ENCODE measurements around the gene PCK1.

Gene PCK1

DNA sequence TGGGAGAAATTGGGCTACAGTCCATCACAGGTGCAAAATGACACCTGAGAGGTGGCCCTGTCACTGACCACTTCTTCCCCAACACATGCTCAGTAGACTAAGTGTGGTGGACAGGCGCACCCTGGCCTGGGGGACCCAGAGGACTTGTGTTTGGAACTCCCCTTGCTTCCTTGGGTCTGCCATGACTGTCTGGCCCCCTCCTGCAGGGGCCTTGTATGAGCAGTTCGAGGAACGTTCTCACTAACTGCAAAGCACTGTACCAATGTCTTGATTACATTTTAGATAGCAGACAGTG, 4.0 kb upstream of the PCK1 start:
- Histone ChIP-seq H3K4me3 (ENCODE audit: insufficient read length, low read depth) (no peak overlapping the region), H3K36me3 (ENCODE audit: insufficient read depth, insufficient read length, low read length) (no peaks in the 10 kb centered on the region), H3K4me1 (ENCODE audit: insufficient read depth, insufficient read length) (peaks cover 10% of the 10 kb centered on the region), H3K27me3 (ENCODE audit: insufficient read depth, insufficient read length) (no peaks in the 10 kb centered on the region), H3K9ac (ENCODE audit: insufficient read length, low read depth) (no peak overlapping the region), H3K9me3 (ENCODE audit: insufficient read depth, low read length) (no peaks in the 10 kb centered on the region)
- no peak for DNase-seq (ENCODE audit: low read depth, low spot score)
- no peak for TF ChIP-seq SUZ12 (IDR thresholded peaks at IDR 0.05; ENCODE audit: extremely low read depth, insufficient read depth, insufficient read length)
- TF ChIP-seq ZNF274 (IDR thresholded peaks at IDR 0.05; ENCODE audit: low read depth, low read length), result no peak
- no peak for TF ChIP-seq YY1 (IDR thresholded peaks at IDR 0.05; ENCODE audit: insufficient read depth, insufficient read length)

DNA sequence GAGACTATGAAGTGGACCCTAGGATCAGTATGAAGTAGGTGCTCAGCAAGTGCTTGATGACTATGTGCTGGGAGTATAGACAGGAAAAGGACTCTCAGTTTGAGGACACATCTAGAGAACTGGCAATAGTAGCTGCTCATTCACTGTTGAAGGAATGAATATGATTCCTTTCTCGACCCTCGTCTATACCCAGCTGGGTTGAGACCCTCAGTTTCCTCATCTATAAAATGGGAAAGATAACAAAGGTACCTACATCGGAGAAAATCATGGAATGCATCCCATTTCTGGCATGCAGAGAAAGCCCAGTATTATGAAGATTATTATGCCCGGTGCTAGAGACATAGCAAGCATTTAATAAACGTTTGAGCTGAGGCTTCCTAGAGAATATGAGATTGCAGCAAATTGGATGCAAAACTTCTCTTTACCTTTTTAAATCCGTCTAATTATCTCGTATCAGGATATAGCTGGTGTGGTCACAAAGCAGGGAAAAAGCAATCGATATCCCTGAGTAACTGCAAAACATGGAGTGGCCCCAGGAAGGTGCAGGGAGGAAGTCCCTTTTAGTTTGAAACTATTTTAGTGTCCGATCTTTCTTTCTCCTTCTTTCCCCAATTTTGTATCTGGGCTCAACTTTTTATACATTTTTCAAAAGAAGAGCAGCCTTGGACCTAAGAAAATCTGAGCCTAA, 2.8 kb upstream of the PCK1 start:
- H3K4me3 ChIP-seq (ENCODE audit: insufficient read length, low read depth), result no peak overlapping the region
- H3K27me3 ChIP-seq (ENCODE audit: insufficient read depth, insufficient read length), result no peaks in the 10 kb centered on the region
- H3K36me3 ChIP-seq (ENCODE audit: insufficient read depth, insufficient read length, low read length), result no peaks in the 10 kb centered on the region

DNA sequence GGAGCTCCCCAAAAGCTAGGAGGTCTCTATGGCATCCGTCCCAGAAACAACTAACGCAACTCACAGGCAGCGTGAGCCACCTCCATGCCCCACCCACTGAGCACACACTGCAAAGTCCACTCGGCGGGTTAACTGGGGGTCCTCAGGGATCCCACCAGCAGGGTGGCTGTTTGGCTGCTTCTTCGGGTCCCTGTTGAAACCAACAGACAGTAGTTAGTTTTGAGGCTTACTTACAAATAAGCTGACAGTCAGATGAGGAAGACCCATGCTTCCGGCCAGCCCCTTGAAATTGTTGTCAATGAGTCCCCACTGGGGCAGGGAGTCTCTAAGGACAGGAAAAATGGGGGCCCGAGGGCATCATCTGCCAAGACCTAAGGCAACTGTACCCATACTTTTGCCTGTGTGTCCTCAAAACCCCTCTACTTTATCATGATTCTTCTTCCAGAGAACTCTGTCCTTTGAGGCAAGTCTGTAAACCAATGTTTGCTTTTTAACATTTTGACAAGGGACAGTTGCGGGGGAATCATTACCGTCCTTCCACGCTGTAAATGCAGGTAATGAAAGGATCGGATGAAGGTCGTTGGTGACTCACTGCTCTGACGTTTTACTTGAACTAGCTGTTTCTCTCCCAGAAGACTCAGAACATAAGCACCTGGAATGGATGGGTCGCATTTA, 2.2 kb upstream of the PCK1 start:
- Histone ChIP-seq H3K4me1 (ENCODE audit: insufficient read depth, insufficient read length) (peaks cover 6% of the 10 kb centered on the region), H3K36me3 (ENCODE audit: insufficient read depth, insufficient read length, low read length) (no peaks in the 10 kb centered on the region), H3K27me3 (ENCODE audit: insufficient read depth, insufficient read length) (no peaks in the 10 kb centered on the region), H3K4me3 (ENCODE audit: insufficient read length, low read depth) (no peak overlapping the region), H3K9me3 (ENCODE audit: insufficient read depth, low read length) (0 out of 2 replicates have a peak, but pooled peaks cover 8% of the 10 kb centered on the region), H3K9ac (ENCODE audit: insufficient read length, low read depth) (no peak overlapping the region)
- TF ChIP-seq YY1 (IDR thresholded peaks at IDR 0.05; ENCODE audit: insufficient read depth, insufficient read length), result no peak
- no peak for TF ChIP-seq SUZ12 (IDR thresholded peaks at IDR 0.05; ENCODE audit: extremely low read depth, insufficient read depth, insufficient read length)
- TF ChIP-seq ZNF274 (IDR thresholded peaks at IDR 0.05; ENCODE audit: low read depth, low read length), result no peak
- no peak for DNase-seq (ENCODE audit: low read depth, low spot score)

More for the DNA sequence above, 2.8 kb upstream of the PCK1 start:
- Histone ChIP-seq H3K4me1 (ENCODE audit: insufficient read depth, insufficient read length) (peaks cover 10% of the 10 kb centered on the region), H3K9ac (ENCODE audit: insufficient read length, low read depth) (no peak overlapping the region), H3K9me3 (ENCODE audit: insufficient read depth, low read length) (0 out of 2 replicates have a peak, but pooled peaks cover 2% of the 10 kb centered on the region)
- TF ChIP-seq ZNF274 (IDR thresholded peaks at IDR 0.05; ENCODE audit: low read depth, low read length), result no peak
- no peak for DNase-seq (ENCODE audit: low read depth, low spot score)

DNA sequence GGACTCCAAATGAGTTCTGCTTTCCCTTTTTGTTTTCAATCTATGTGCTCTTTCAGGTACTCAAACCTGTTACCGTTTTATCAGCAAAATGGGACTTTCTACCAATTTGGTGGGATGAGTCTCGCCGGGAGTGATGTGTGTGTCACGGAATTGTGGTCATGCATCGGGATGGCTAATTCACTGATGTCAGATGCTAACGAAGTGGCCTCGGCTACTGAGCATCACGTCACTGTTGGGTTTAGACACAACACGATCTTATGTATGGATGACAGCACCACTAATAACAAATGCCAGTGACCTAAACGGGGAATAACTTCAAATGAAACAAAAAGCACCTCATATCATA, 1.6 kb upstream of the PCK1 start:
- 0 out of 2 replicates have a peak, but pooled peaks cover 8% of the 10 kb centered on the region for H3K9me3 ChIP-seq (ENCODE audit: insufficient read depth, low read length)
- H3K9ac ChIP-seq (ENCODE audit: insufficient read length, low read depth), result no peak overlapping the region
- TF ChIP-seq YY1 (IDR thresholded peaks at IDR 0.05; ENCODE audit: insufficient read depth, insufficient read length), result no peak
- TF ChIP-seq SUZ12 (IDR thresholded peaks at IDR 0.05; ENCODE audit: extremely low read depth, insufficient read depth, insufficient read length), result no peak
- no peak for TF ChIP-seq ZNF274 (IDR thresholded peaks at IDR 0.05; ENCODE audit: low read depth, low read length)
- peaks cover 6% of the 10 kb centered on the region for H3K4me1 ChIP-seq (ENCODE audit: insufficient read depth, insufficient read length)
- H3K36me3 ChIP-seq (ENCODE audit: insufficient read depth, insufficient read length, low read length), result no peaks in the 10 kb centered on the region
- H3K27me3 ChIP-seq (ENCODE audit: insufficient read depth, insufficient read length), result no peaks in the 10 kb centered on the region
- H3K4me3 ChIP-seq (ENCODE audit: insufficient read length, low read depth), result no peak overlapping the region
- no peak for DNase-seq (ENCODE audit: low read depth, low spot score)

DNA sequence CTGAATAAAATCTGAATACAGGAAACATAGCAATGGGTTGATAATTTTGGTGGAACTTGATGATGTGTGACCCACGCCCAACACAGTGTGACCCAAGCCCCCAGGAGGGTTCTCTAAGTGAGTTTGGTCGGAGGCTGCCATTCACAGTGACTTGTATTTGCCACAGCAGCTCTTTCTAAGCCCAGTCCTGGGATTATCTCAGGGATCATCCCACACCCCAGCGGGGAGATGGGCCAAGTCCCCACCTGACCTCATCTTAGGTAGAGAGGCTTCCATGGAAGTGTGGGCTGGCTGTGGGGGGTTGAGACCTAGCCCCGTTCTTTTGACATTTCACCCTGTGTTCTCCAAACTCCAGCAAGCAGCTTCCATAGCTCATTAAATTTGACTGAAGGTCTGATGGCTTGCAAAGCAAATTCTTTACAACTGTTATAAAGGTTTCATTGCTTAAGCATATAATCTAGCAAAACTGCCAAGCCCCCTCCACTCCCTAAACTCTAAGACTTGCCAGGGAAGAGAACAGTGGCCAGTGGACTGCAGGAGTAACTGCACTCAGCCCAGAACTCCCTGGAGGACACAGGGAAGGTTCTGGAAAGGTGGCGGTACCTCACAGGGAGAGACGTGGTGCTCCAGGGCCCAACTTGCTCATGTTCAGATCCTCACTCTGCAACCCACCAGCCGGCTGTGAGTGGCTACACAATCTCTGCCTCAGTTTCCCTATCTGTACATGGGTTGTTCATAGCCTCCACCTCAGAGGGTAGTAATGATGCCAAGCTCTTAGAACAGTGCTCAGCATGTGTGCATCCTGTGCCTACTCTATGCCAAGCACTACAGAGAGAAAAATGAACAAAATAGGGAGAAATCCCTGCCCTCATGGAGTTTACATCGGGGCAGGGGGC, 1.0 kb upstream of the PCK1 start:
- Histone ChIP-seq H3K9me3 (ENCODE audit: insufficient read depth, low read length) (0 out of 2 replicates have a peak, but pooled peaks cover 8% of the 10 kb centered on the region), H3K9ac (ENCODE audit: insufficient read length, low read depth) (no peak overlapping the region), H3K4me1 (ENCODE audit: insufficient read depth, insufficient read length) (peaks cover 6% of the 10 kb centered on the region), H3K4me3 (ENCODE audit: insufficient read length, low read depth) (no peak overlapping the region), H3K27me3 (ENCODE audit: insufficient read depth, insufficient read length) (no peaks in the 10 kb centered on the region), H3K36me3 (ENCODE audit: insufficient read depth, insufficient read length, low read length) (no peaks in the 10 kb centered on the region)
- no peak for DNase-seq (ENCODE audit: low read depth, low spot score)
- TF ChIP-seq ZNF274 (IDR thresholded peaks at IDR 0.05; ENCODE audit: low read depth, low read length) (no peak), SUZ12 (IDR thresholded peaks at IDR 0.05; ENCODE audit: extremely low read depth, insufficient read depth, insufficient read length) (no peak), YY1 (IDR thresholded peaks at IDR 0.05; ENCODE audit: insufficient read depth, insufficient read length) (no peak)

DNA sequence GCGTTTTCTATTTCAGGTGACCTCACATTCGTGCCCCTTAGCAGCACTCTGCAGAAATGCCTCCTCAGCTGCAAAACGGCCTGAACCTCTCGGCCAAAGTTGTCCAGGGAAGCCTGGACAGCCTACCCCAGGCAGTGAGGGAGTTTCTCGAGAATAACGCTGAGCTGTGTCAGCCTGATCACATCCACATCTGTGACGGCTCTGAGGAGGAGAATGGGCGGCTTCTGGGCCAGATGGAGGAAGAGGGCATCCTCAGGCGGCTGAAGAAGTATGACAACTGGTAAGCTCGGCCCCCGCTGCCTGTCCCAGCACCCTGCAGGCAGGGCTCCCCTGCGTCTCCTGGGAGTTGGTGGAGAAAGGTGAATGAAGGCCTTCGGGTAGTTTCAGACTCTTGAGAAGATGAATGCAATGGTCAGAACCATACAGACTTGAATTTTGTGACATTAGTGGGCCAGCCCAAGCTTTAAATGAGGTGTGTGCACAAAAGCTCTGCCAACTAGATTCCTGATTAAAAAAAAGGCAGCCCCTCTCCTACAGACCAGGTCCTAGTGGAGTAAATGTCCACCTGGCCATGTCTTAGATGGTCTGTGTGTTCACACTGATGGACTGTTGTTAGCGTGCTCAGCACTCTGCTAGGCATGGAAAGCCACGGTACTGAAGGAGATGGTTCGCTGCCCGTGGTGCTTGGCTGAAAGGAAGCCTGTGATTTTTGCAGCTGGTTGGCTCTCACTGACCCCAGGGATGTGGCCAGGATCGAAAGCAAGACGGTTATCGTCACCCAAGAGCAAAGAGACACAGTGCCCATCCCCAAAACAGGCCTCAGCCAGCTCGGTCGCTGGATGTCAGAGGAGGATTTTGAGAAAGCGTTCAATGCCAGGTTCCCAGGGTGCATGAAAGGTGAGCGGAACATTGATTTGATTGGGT, 708 bp downstream of the PCK1 start:
- Histone ChIP-seq H3K4me3 (ENCODE audit: insufficient read length, low read depth) (no peak overlapping the region), H3K9me3 (ENCODE audit: insufficient read depth, low read length) (0 out of 2 replicates have a peak, but pooled peaks cover 8% of the 10 kb centered on the region), H3K4me1 (ENCODE audit: insufficient read depth, insufficient read length) (peaks cover 6% of the 10 kb centered on the region), H3K9ac (ENCODE audit: insufficient read length, low read depth) (no peak overlapping the region), H3K27me3 (ENCODE audit: insufficient read depth, insufficient read length) (no peaks in the 10 kb centered on the region), H3K36me3 (ENCODE audit: insufficient read depth, insufficient read length, low read length) (no peaks in the 10 kb centered on the region)
- DNase-seq (ENCODE audit: low read depth, low spot score), result no peak
- TF ChIP-seq ZNF274 (IDR thresholded peaks at IDR 0.05; ENCODE audit: low read depth, low read length), result no peak
- TF ChIP-seq YY1 (IDR thresholded peaks at IDR 0.05; ENCODE audit: insufficient read depth, insufficient read length), result no peak
- TF ChIP-seq SUZ12 (IDR thresholded peaks at IDR 0.05; ENCODE audit: extremely low read depth, insufficient read depth, insufficient read length), result no peak
